ENCODE measurements around the gene GOLT1B. TPM values are rescaled to one million over a fixed set of nuclear protein-coding genes. Genes with fewer than 3 reads are reported as not detected.
"Not testable (repeated sequence)": the region's sequence is repeated elsewhere in the genome, so short reads cannot be mapped to it uniquely, and the experiment has no call there.

The GOLT1B gene
- 41.1 and 42.9 TPM in 2 replicates for total RNA-seq

- no peaks in the 10 kb centered on the region for H3K27me3 Mint-ChIP-seq
Observed at GRCh38 chr12:21501258-21502163, at the start of gene GOLT1B, which contains the start of gene RECQL. Gene GOLT1B, plus strand, starts transcription at chr12:21501789. Its CDS starts 135 bp downstream, at chr12:21501924. Gene RECQL, minus strand, starts transcription at chr12:21501635. Its CDS starts 2,065 bp downstream, at chr12:21499570.

GRCh38 chr12:21453312-21453852 is 48.2 kb upstream of the GOLT1B start:
- peak; percentile 72 for DNase-seq
- no peaks in the 10 kb centered on the region for H3K27me3 Mint-ChIP-seq
- H3K36me3 Mint-ChIP-seq (ENCODE audit: low read depth), result peaks cover 56% of the 10 kb centered on the region
- peaks cover 49% of the 10 kb centered on the region for H3K4me1 Mint-ChIP-seq
- H3K9me3 Mint-ChIP-seq, result peaks cover 2% of the 10 kb centered on the region
- intact Hi-C loops (cut with micrococcal nuclease), result loop anchor here (1.0 kb wide), 1 partner anchor 15 kb away; no protein-coding TSS in a partner anchor
- peak overlapping the region; percentile 67 for H3K27ac Mint-ChIP-seq
- peak overlapping the region; percentile 47 for H3K4me3 Mint-ChIP-seq

More at GRCh38 chr12:21501258-21502163, at the start of gene GOLT1B, which contains the start of gene RECQL:
- DNase-seq, result peak; percentile 97
- H3K27ac Mint-ChIP-seq, result peak within 1 kb of the TSS; percentile 52
- H3K4me1 Mint-ChIP-seq, result peaks cover 36% of the 10 kb centered on the region
- intact Hi-C loops (cut with micrococcal nuclease), result loop anchor here (1.0 to 10.0 kb wide), 11 partner anchors 8 to 1041 kb away; partner anchors contain the start of genes C2CD5, CMAS, LDHB and PYROXD1
- H3K36me3 Mint-ChIP-seq (ENCODE audit: low read depth), result peaks cover 30% of the 10 kb centered on the region
- no peaks in the 10 kb centered on the region for H3K9me3 Mint-ChIP-seq
- H3K4me3 Mint-ChIP-seq, result no peak within 1 kb of the TSS

GRCh38 chr12:21456291-21456780 is 45.3 kb upstream of the GOLT1B start:
- Mint-ChIP-seq H3K36me3 (ENCODE audit: low read depth) (peaks cover 56% of the 10 kb centered on the region), H3K27me3 (no peaks in the 10 kb centered on the region), H3K27ac (peak overlapping the region; percentile 97), H3K4me3 (peak overlapping the region; percentile 59), H3K4me1 (peaks cover 50% of the 10 kb centered on the region), H3K9me3 (peaks cover 4% of the 10 kb centered on the region)
- intact Hi-C loops (cut with micrococcal nuclease), result loop anchor here (1.0 to 2.0 kb wide), 5 partner anchors 19 to 200 kb away; partner anchors contain the start of genes GOLT1B, LDHB, PYROXD1 and RECQL
- DNase-seq, result peak; percentile 88

- Mint-ChIP-seq H3K4me3 (no peak overlapping the region), H3K27me3 (no peaks in the 10 kb centered on the region), H3K4me1 (peaks cover 37% of the 10 kb centered on the region), H3K27ac (peak overlapping the region; percentile 28), H3K9me3 (peaks cover 8% of the 10 kb centered on the region), H3K36me3 (ENCODE audit: low read depth) (peaks cover 66% of the 10 kb centered on the region)
- no peak for DNase-seq
- intact Hi-C loops (cut with micrococcal nuclease), result no loop called here
Observed at GRCh38 chr12:21459474-21459873, 42.1 kb upstream of the GOLT1B start.

GRCh38 chr12:21467334-21467733 is 34.3 kb upstream of the GOLT1B start:
- Mint-ChIP-seq H3K36me3 (ENCODE audit: low read depth) (peaks cover 60% of the 10 kb centered on the region), H3K4me1 (peaks cover 11% of the 10 kb centered on the region)
- H3K27me3 Mint-ChIP-seq; H3K27ac Mint-ChIP-seq; H3K9me3 Mint-ChIP-seq; H3K4me3 Mint-ChIP-seq; DNase-seq; intact Hi-C loops (cut with micrococcal nuclease): not testable (repeated sequence)

- H3K4me3 Mint-ChIP-seq, result no peak overlapping the region
- peaks cover 4% of the 10 kb centered on the region for H3K9me3 Mint-ChIP-seq
- intact Hi-C loops (cut with micrococcal nuclease), result no loop called here
- H3K4me1 Mint-ChIP-seq, result peaks cover 12% of the 10 kb centered on the region
- H3K36me3 Mint-ChIP-seq (ENCODE audit: low read depth), result peaks cover 57% of the 10 kb centered on the region
- H3K27ac Mint-ChIP-seq, result peak overlapping the region; percentile 36
- H3K27me3 Mint-ChIP-seq, result no peaks in the 10 kb centered on the region
- DNase-seq, result no peak
Observed at GRCh38 chr12:21471294-21471693, 30.3 kb upstream of the GOLT1B start.

GRCh38 chr12:21472197-21472823 is 29.3 kb upstream of the GOLT1B start:
- intact Hi-C loops (cut with micrococcal nuclease), result no loop called here
- Mint-ChIP-seq H3K27ac (no peak overlapping the region), H3K9me3 (peaks cover 4% of the 10 kb centered on the region), H3K27me3 (no peaks in the 10 kb centered on the region), H3K4me3 (no peak overlapping the region), H3K36me3 (ENCODE audit: low read depth) (peaks cover 59% of the 10 kb centered on the region), H3K4me1 (peaks cover 14% of the 10 kb centered on the region)
- DNase-seq, result no peak

GRCh38 chr12:21475552-21475951 is 26.0 kb upstream of the GOLT1B start:
- intact Hi-C loops (cut with micrococcal nuclease), result loop anchor here (5.0 kb wide), 1 partner anchor 38 kb away; the partner anchor contains the start of gene PYROXD1
- Mint-ChIP-seq H3K27ac (no peak overlapping the region), H3K9me3 (peaks cover 4% of the 10 kb centered on the region), H3K36me3 (ENCODE audit: low read depth) (peaks cover 46% of the 10 kb centered on the region), H3K4me3 (no peak overlapping the region), H3K27me3 (no peaks in the 10 kb centered on the region), H3K4me1 (peaks cover 14% of the 10 kb centered on the region)
- DNase-seq, result no peak

- intact Hi-C loops (cut with micrococcal nuclease), result loop anchor here (1.0 to 5.0 kb wide), 3 partner anchors 21 to 40 kb away; partner anchors contain the start of genes GOLT1B, PYROXD1 and RECQL
- Mint-ChIP-seq H3K4me3 (peak overlapping the region; percentile 34), H3K4me1 (peaks cover 11% of the 10 kb centered on the region), H3K36me3 (ENCODE audit: low read depth) (peaks cover 40% of the 10 kb centered on the region), H3K27ac (peak overlapping the region; percentile 81), H3K27me3 (no peaks in the 10 kb centered on the region), H3K9me3 (peaks cover 4% of the 10 kb centered on the region)
- no peak for DNase-seq
Observed at GRCh38 chr12:21476949-21477348, 24.6 kb upstream of the GOLT1B start.

GRCh38 chr12:21478756-21479455 is 22.7 kb upstream of the GOLT1B start:
- peaks cover 9% of the 10 kb centered on the region for H3K4me1 Mint-ChIP-seq
- DNase-seq, result no peak
- peaks cover 29% of the 10 kb centered on the region for H3K36me3 Mint-ChIP-seq (ENCODE audit: low read depth)
- no peaks in the 10 kb centered on the region for H3K9me3 Mint-ChIP-seq
- H3K27me3 Mint-ChIP-seq, result no peaks in the 10 kb centered on the region
- intact Hi-C loops (cut with micrococcal nuclease), result loop anchor here (5.0 kb wide), 1 partner anchor 42 kb away; the partner anchor contains the start of gene PYROXD1
- no peak overlapping the region for H3K27ac Mint-ChIP-seq
- no peak overlapping the region for H3K4me3 Mint-ChIP-seq

- Mint-ChIP-seq H3K27me3 (no peaks in the 10 kb centered on the region), H3K4me3 (no peak overlapping the region), H3K9me3 (peaks cover 6% of the 10 kb centered on the region), H3K4me1 (peaks cover 6% of the 10 kb centered on the region), H3K36me3 (ENCODE audit: low read depth) (peaks cover 19% of the 10 kb centered on the region), H3K27ac (no peak overlapping the region)
- intact Hi-C loops (cut with micrococcal nuclease), result no loop called here
- DNase-seq, result no peak
Observed at GRCh38 chr12:21483531-21483930, 18.1 kb upstream of the GOLT1B start.

- Mint-ChIP-seq H3K36me3 (ENCODE audit: low read depth) (peaks cover 35% of the 10 kb centered on the region), H3K27ac (no peak overlapping the region), H3K4me1 (peaks cover 11% of the 10 kb centered on the region), H3K4me3 (no peak overlapping the region), H3K27me3 (no peaks in the 10 kb centered on the region), H3K9me3 (peaks cover 7% of the 10 kb centered on the region)
- DNase-seq, result no peak
- intact Hi-C loops (cut with micrococcal nuclease), result no loop called here
Observed at GRCh38 chr12:21485998-21486397, 15.6 kb upstream of the GOLT1B start.

GRCh38 chr12:21499765-21500164 is 1.8 kb upstream of the GOLT1B start:
- no peaks in the 10 kb centered on the region for H3K9me3 Mint-ChIP-seq
- H3K27me3 Mint-ChIP-seq, result no peaks in the 10 kb centered on the region
- intact Hi-C loops (cut with micrococcal nuclease), result loop anchor here (2.0 to 10.0 kb wide), 7 partner anchors 23 to 1043 kb away; partner anchors contain the start of genes C2CD5, CMAS and SPX
- peak overlapping the region; percentile 42 for H3K4me3 Mint-ChIP-seq
- peaks cover 43% of the 10 kb centered on the region for H3K36me3 Mint-ChIP-seq (ENCODE audit: low read depth)
- DNase-seq, result no peak
- H3K27ac Mint-ChIP-seq, result no peak overlapping the region
- H3K4me1 Mint-ChIP-seq, result peaks cover 30% of the 10 kb centered on the region

Data from activated CD4-positive, alpha-beta T cell treated with anti-CD3 and anti-CD28 coated beads, Interleukin-2, amount 10 ng/mL, durations not matched to agents 24 days and 14 days (primary cell).